BLaER1 treated with 17β-estradiol and CSF1 and Interleukin-3, amounts not matched to agents 10 nM and 100 nM (cell line): ENCODE data around the gene TMEM131.

Source experiments
- H3K27ac ChIP-seq, 11 experiments: shearing (Covaris generic); formaldehyde crosslinking; 2 replicates each; pipeline ENCODE4 v1.8.1; 2022
- H3K27me3 ChIP-seq, 11 experiments: shearing (Covaris generic); formaldehyde crosslinking; 2 replicates each; pipeline ENCODE4 v1.8.1; 2022
- H3K36me3 ChIP-seq, 11 experiments: shearing (Covaris generic); formaldehyde crosslinking; 2 replicates each; pipeline ENCODE4 v1.8.1; 2022
- H3K4me1 ChIP-seq, 10 experiments: shearing (Covaris generic); formaldehyde crosslinking; 2 replicates each; pipeline ENCODE4 v1.8.1; 2022
- H3K4me2 ChIP-seq, 11 experiments: shearing (Covaris generic); formaldehyde crosslinking; 2 replicates each; pipeline ENCODE4 v1.8.1; 2022
- H3K4me3 ChIP-seq, 10 experiments: shearing (Covaris generic); formaldehyde crosslinking; 2 replicates each; pipeline ENCODE4 v1.8.1; 2022
- H3K9ac ChIP-seq, 11 experiments: shearing (Covaris generic); formaldehyde crosslinking; 2 replicates each; pipeline ENCODE4 v1.8.1; 2022
- H3K9me3 ChIP-seq, 11 experiments: shearing (Covaris generic); formaldehyde crosslinking; replicated peaks in 1 of 11; 2 replicates each; pipeline ENCODE4 v1.8.1; 2022
- H4K20me1 ChIP-seq, 11 experiments: shearing (Covaris generic); formaldehyde crosslinking; 2 replicates each; pipeline ENCODE4 v1.8.1; 2022
- Cebpa-rat ChIP-seq, 11 experiments: shearing (Covaris generic); IDR thresholded peaks; 2 replicates each; pipeline ENCODE4 v1.8.1; 2022

TMEM131 gene

DNA sequence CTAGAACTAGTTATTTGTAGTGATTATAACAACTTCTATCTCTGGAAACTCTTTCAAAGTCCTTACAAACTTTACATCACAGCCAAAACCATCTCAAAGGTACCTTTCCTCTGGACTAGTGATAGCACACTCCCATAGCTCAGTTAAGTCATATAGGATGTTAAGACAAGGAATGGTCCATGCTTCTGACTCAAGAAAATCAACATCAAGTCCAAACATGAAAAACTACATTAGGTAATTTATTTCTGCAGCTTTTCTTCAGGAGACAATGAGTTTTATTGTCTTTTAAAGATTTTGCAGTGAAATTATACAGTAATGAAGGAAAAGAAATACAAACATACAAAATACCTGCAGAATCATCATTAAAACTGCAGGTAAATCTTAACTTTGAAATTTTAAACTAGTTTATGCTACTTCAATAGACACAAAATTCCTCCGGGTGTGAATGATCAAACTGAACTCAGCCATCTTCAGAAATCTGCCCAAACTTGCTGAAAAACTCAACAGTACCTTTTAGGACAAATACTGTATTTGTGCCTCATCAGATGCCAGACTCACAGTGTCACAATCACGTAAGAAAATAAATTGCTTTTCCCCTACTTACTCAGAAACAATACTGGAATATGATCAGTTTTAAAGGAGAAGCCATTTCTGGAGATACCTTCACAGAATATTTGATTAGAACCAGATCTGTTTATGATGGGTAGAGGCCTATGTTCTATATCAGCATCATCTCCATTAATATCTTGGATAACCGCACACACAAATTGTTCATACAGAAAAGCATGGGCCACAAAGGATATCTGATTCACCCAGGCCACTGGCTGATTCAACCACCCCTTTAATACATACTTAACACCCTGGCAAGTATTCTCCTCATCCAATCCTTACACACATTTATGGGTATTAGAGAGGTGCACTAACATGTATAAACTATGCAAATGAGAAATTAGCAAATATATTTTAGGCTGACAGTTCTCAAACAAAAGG is 2.6 kb downstream of the TMEM131 start:
- peak overlapping the region in 7 of 11 experiments; percentile 96 to 98 (median 98); a peak in 9 of 22 replicates for H3K9ac ChIP-seq
- peaks cover 0 to 11% (median 7%) of the 10 kb centered on the region in 11 experiments; a peak in 8 of 22 replicates for H3K36me3 ChIP-seq
- TF ChIP-seq Cebpa-rat (IDR thresholded peaks at IDR 0.05): no peak
- peak overlapping the region; percentile 77 to 91 (median 88) for H3K4me2 ChIP-seq
- H3K27ac ChIP-seq: no peak overlapping the region
- H3K4me3 ChIP-seq: peak overlapping the region; percentile 85 to 95 (median 89); a peak in 15 of 20 replicates
- H3K9me3 ChIP-seq: peaks cover 8 to 20% (median 17%) of the 10 kb centered on the region in 11 experiments
- H3K27me3 ChIP-seq: no peaks in the 10 kb centered on the region
- peaks cover 25 to 56% (median 31%) of the 10 kb centered on the region in 10 experiments for H3K4me1 ChIP-seq
- H4K20me1 ChIP-seq: peaks cover 20 to 60% (median 50%) of the 10 kb centered on the region in 11 experiments; a peak in 21 of 22 replicates

DNA sequence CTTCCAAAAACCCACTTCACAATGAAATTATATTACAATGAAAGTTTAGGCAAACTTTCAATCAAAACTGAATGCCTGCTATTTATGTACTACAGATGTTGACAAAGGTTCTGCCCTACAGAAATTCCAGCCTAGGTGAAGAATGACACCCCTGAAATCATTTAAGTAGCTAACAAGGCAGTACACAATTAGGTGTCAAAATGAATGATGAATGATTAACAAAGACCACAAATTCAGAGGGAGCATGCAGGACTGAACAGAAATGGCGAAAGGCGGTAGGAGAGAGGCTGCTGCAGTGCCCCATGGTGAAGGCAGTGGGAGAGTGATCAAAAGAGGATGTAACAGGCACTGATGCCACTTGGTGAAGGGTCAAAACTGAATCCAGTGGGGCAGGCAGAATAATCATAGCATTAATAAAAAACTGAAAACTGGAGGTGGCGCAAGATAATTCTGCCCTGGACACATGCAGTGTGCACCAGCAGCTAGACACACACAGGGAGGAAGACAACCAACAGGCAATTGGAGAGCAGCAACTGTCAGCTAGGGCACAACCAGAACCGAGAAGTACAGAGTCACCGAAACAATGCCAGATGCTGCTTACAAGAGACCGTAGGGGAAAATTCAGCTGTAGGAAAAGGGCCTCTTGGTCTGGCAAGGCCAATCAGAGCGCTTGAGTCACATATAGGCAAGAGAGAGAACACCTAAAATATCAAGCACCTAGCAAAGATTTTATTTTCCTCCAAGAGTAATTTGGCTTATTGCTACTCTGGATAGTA is 4.5 kb downstream of the TMEM131 start:
- Histone ChIP-seq H3K4me2 (peak overlapping the region in 5 of 11 experiments; percentile 4 to 21 (median 10); a peak in 4 of 22 replicates), H3K9ac (no peak overlapping the region), H3K4me3 (no peak overlapping the region), H3K9me3 (peaks cover 20 to 39% (median 36%) of the 10 kb centered on the region in 11 experiments), H3K27me3 (no peaks in the 10 kb centered on the region), H3K27ac (no peak overlapping the region), H4K20me1 (peaks cover 20 to 77% (median 53%) of the 10 kb centered on the region in 11 experiments; a peak in 21 of 22 replicates), H3K36me3 (peaks cover 4 to 30% (median 21%) of the 10 kb centered on the region in 11 experiments; a peak in 18 of 22 replicates), H3K4me1 (peaks cover 20 to 59% (median 25%) of the 10 kb centered on the region in 10 experiments)
- TF ChIP-seq Cebpa-rat (IDR thresholded peaks at IDR 0.05): no peak

DNA sequence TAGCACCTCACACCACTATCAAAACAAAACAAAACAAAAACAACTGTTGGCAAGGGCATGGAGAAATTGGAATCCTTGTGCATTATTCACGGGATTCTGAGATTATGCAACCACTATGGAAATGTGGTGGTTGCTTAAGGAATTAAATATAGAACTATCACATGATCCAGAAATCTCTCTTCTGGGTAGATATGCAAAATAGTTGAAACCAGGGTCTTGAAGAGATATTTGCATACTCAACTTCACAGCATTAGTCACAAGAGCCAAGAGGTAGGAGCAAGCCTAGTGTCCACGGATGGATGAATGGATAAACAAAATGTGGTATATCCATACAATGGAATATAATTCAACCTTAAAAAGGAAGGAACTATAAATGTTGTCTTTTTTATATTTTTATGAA is 7.0 kb downstream of the TMEM131 start:
- Histone ChIP-seq H4K20me1 (peaks cover 17 to 84% (median 44%) of the 10 kb centered on the region in 11 experiments; a peak in 21 of 22 replicates), H3K9ac (no peak overlapping the region), H3K4me3 (no peak overlapping the region; a peak in 1 of 20 replicates), H3K4me2 (no peak overlapping the region), H3K27ac (no peak overlapping the region), H3K27me3 (no peaks in the 10 kb centered on the region), H3K4me1 (peaks cover 11 to 54% (median 16%) of the 10 kb centered on the region in 10 experiments), H3K9me3 (peaks cover 29 to 60% (median 47%) of the 10 kb centered on the region in 11 experiments), H3K36me3 (peaks cover 6 to 45% (median 27%) of the 10 kb centered on the region in 11 experiments; a peak in 21 of 22 replicates)
- no peak for TF ChIP-seq Cebpa-rat (IDR thresholded peaks at IDR 0.05)

DNA sequence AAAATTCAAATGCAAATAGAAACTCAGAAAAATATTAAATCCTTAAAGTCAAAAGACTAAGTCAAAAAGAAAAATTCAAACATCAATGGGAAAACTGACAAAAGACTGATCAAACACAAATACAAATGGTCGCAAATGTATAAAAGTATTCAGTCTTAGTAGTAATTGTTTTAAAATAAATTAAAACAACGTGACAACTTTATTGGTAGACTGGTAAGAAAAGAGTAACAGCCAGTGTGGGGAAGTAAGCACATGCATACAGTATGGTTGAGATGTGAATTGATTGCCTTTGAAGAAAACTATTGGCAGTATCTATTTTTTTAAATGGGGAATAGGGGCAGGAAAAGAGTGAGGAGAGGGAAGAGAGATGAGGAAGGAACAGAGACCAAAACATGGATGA is 9.8 kb downstream of the TMEM131 start:
- H3K4me2 ChIP-seq: peak overlapping the region in 3 of 11 experiments; percentile 21 to 27 (median 24); a peak in 4 of 22 replicates
- H4K20me1 ChIP-seq: peaks cover under 1 to 68% (median 27%) of the 10 kb centered on the region in 11 experiments; a peak in 16 of 22 replicates
- H3K27ac ChIP-seq: no peak overlapping the region
- no peak overlapping the region for H3K9ac ChIP-seq
- H3K4me3 ChIP-seq: no peak overlapping the region
- H3K9me3 ChIP-seq: peaks cover 48 to 85% (median 68%) of the 10 kb centered on the region in 11 experiments
- H3K4me1 ChIP-seq: peaks cover 0 to 35% (median 5%) of the 10 kb centered on the region in 10 experiments; a peak in 12 of 20 replicates
- no peaks in the 10 kb centered on the region for H3K27me3 ChIP-seq
- no peak for TF ChIP-seq Cebpa-rat (IDR thresholded peaks at IDR 0.05)
- peaks cover 12 to 72% (median 50%) of the 10 kb centered on the region in 11 experiments; a peak in 21 of 22 replicates for H3K36me3 ChIP-seq

DNA sequence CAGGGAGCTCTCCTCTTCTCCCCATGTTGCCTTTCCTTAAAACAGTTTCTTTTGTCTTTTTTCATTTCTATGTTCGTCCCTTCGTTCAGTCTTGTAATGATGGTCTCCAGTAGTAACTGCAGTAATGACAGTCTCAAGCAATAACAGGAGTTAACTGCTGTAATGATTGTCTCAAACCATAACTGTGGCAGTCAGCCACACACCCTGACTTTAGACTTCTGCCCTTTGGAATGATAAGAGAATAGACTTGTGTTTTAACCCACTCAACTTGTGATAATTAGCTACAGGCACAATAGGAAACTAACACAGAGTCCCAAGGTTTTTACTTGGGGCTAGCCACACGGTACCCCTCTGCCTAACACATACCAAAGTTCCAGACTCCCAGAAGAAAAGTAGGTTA is 12.1 kb downstream of the TMEM131 start:
- no peak overlapping the region for H3K27ac ChIP-seq
- peaks cover 22 to 89% (median 67%) of the 10 kb centered on the region in 11 experiments; a peak in 21 of 22 replicates for H3K36me3 ChIP-seq
- H3K9me3 ChIP-seq: peaks cover 63 to 95% (median 76%) of the 10 kb centered on the region in 11 experiments
- H3K27me3 ChIP-seq: no peaks in the 10 kb centered on the region
- peaks cover 0 to 52% (median 12%) of the 10 kb centered on the region in 11 experiments; a peak in 9 of 22 replicates for H4K20me1 ChIP-seq
- no peak for TF ChIP-seq Cebpa-rat (IDR thresholded peaks at IDR 0.05)
- H3K4me3 ChIP-seq: no peak overlapping the region
- no peak overlapping the region for H3K4me2 ChIP-seq
- peaks cover 0 to 26% (median 0%) of the 10 kb centered on the region in 10 experiments; a peak in 7 of 20 replicates for H3K4me1 ChIP-seq
- no peak overlapping the region for H3K9ac ChIP-seq

DNA sequence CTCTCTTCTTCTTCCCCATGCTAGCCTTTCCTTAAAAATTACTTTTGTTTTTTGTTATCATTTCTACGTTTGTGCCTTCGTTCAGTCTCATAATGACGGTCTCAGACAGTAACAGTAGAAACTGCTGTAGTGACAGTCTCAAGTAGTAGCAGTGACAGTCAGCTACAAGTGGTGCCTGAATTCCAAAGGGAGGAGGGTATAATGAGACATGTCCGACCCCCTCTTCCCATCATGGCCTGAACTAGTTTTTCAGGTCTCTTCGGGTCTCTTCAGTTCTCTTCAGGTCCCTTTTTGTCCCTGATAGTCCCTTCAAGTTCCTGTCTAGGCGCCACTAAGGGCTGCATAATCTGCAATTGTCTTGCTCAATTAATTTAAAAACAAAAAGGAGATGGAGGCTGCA is 12.6 kb downstream of the TMEM131 start:
- no peak for TF ChIP-seq Cebpa-rat (IDR thresholded peaks at IDR 0.05)
- Histone ChIP-seq H3K9ac (no peak overlapping the region), H3K4me2 (no peak overlapping the region)

DNA sequence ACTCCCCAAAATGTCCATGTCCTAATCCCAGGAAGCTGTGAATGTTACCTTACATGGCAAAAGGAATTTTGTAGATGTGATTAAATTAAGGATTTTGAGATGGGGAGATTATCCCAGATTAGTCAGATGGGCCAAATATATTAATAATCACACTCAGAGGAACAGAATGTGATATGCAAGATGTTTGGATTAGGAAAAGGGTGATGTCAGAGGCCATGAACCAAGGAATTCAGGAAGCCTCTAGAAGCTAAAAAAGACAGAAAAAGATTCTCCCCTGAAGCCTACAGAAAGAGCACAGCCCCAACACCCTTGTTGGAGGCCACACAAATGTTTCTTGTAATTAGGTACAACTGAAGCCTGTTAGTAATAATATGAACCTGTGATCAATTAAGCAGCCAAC is 13.1 kb downstream of the TMEM131 start:
- no peak overlapping the region for H3K9ac ChIP-seq
- H3K27ac ChIP-seq: no peak overlapping the region
- no peak overlapping the region for H3K4me3 ChIP-seq
- peaks cover 0 to 47% (median 12%) of the 10 kb centered on the region in 11 experiments; a peak in 9 of 22 replicates for H4K20me1 ChIP-seq
- H3K27me3 ChIP-seq: no peaks in the 10 kb centered on the region
- no peak for TF ChIP-seq Cebpa-rat (IDR thresholded peaks at IDR 0.05)
- peaks cover 58 to 95% (median 76%) of the 10 kb centered on the region in 11 experiments for H3K9me3 ChIP-seq
- peaks cover 24 to 89% (median 67%) of the 10 kb centered on the region in 11 experiments; a peak in 21 of 22 replicates for H3K36me3 ChIP-seq
- peaks cover 0 to 24% (median 0%) of the 10 kb centered on the region in 10 experiments; a peak in 7 of 20 replicates for H3K4me1 ChIP-seq
- H3K4me2 ChIP-seq: no peak overlapping the region

More for the DNA sequence above, 12.6 kb downstream of the TMEM131 start:
- Histone ChIP-seq H3K4me1 (peaks cover 0 to 24% (median 0%) of the 10 kb centered on the region in 10 experiments; a peak in 7 of 20 replicates), H4K20me1 (peaks cover 0 to 47% (median 12%) of the 10 kb centered on the region in 11 experiments; a peak in 9 of 22 replicates), H3K9me3 (peaks cover 63 to 95% (median 76%) of the 10 kb centered on the region in 11 experiments), H3K4me3 (no peak overlapping the region), H3K36me3 (peaks cover 27 to 89% (median 68%) of the 10 kb centered on the region in 11 experiments; a peak in 21 of 22 replicates), H3K27me3 (no peaks in the 10 kb centered on the region), H3K27ac (no peak overlapping the region)

DNA sequence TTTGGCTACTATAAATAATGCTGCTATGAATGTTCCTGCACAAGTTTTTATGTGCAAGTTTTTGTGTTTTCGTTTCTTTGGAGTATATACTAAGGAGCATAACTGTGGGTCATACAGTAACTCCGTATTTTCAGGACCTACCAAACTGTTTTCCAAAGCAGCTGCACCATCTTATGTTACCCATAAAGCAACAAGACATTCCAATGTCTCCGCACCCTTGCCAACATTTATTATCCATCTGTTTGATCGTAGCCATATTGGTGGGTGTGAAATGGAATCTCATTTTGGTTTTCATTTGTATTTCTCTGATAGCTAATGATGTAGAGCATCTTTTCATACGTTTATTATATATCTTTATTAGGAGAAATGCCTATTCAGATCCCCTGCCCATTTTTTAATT is 13.8 kb downstream of the TMEM131 start:
- Histone ChIP-seq H3K27me3 (no peaks in the 10 kb centered on the region), H3K36me3 (peaks cover 23 to 89% (median 63%) of the 10 kb centered on the region in 11 experiments; a peak in 21 of 22 replicates), H3K9me3 (peaks cover 52 to 95% (median 76%) of the 10 kb centered on the region in 11 experiments), H3K4me3 (no peak overlapping the region), H3K27ac (no peak overlapping the region), H3K4me2 (no peak overlapping the region), H4K20me1 (peaks cover 0 to 45% (median 12%) of the 10 kb centered on the region in 11 experiments; a peak in 9 of 22 replicates), H3K4me1 (peaks cover 0 to 23% (median 0%) of the 10 kb centered on the region in 10 experiments; a peak in 7 of 20 replicates), H3K9ac (no peak overlapping the region)
- no peak for TF ChIP-seq Cebpa-rat (IDR thresholded peaks at IDR 0.05)
